ENCODE measurements around the gene FAF1. TPM values are rescaled to one million over a fixed set of nuclear protein-coding genes. Genes with fewer than 3 reads are reported as not detected.

Gene FAF1
- total RNA-seq, 2 experiments from 2014 or later = 84.6 to 88.2 TPM

DNA sequence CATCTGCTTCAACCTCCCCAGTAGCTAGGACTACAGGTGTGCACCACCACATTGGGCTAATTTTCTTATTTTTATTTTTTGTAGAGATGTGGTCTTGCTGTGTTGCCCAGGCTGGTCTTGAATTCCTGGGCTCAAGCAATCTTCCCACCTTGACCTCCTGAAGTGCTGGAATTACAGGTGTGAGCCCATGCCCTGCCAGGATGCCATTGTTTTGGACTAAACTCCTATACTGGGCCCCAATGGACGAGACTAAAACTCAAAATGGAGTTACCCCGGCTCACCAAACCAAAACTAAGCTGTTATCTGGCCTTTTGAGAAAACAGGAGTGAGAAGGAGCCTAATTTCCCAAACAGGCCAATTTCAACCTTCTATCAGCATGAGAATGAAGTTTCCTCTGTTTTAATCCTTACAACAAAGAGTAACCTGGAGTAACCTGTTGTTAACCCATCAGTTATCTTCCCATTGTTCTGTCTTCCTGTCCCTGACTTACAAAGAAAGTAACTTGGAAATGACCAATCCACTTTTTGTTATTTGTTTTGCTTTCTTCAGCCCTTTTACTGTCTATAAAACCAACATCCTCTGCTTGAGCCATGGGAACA is 566.4 kb downstream of the FAF1 start:
- no peaks in the 10 kb centered on the region for H3K36me3 Mint-ChIP-seq (ENCODE audit: low read depth)
- POLR2A ChIA-PET = no interaction called here
- CTCF ChIA-PET = interaction anchor here (0.6 kb wide), 1 partner anchor 858 kb away, joined by 3 read pairs; no protein-coding TSS in a partner anchor
- DNase-seq = no peak
- no peaks in the 10 kb centered on the region for H3K4me1 Mint-ChIP-seq
- H3K27ac Mint-ChIP-seq = no peak overlapping the region
- H3K9me3 Mint-ChIP-seq = no peaks in the 10 kb centered on the region
- no peak overlapping the region for H3K4me3 Mint-ChIP-seq
- peaks cover 12% of the 10 kb centered on the region for H3K27me3 Mint-ChIP-seq

Other genes with a start within 250 kb of the FAF1 start
- 10 to 100 TPM; 80.0 to 82.3 TPM for gene CDKN2C, start 10.0 kb upstream of the FAF1 start, total RNA-seq
- gene C1orf185, start 142.0 kb upstream of the FAF1 start, total RNA-seq = not detected